Measurements from ENCODE around the gene MOCOS.

The MOCOS gene

DNA sequence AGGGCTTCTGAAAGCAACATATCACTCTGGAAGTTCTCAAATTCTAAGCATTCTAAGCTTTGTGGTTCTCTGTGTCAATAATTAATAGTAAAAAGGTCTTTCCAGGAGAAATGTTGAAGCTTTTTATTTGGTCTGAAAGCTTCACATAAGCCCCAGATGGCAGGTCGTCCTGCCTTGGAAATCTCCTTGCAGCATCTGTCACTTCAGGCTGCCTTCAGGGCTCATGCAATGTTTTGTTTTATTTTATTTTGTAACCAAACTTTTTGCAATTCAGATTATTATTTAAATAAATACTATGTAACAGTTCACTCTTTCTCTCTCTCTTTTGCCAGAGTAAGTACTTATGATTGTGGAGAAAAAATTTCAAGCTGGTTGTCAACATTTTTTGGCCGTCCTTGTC, 63.5 kb downstream of the MOCOS start:
- FAIRE-seq (no peak), DNase-seq (ENCODE audit: insufficient read length, low spot score) (no peak)
- TF ChIP-seq, protein P1, sequence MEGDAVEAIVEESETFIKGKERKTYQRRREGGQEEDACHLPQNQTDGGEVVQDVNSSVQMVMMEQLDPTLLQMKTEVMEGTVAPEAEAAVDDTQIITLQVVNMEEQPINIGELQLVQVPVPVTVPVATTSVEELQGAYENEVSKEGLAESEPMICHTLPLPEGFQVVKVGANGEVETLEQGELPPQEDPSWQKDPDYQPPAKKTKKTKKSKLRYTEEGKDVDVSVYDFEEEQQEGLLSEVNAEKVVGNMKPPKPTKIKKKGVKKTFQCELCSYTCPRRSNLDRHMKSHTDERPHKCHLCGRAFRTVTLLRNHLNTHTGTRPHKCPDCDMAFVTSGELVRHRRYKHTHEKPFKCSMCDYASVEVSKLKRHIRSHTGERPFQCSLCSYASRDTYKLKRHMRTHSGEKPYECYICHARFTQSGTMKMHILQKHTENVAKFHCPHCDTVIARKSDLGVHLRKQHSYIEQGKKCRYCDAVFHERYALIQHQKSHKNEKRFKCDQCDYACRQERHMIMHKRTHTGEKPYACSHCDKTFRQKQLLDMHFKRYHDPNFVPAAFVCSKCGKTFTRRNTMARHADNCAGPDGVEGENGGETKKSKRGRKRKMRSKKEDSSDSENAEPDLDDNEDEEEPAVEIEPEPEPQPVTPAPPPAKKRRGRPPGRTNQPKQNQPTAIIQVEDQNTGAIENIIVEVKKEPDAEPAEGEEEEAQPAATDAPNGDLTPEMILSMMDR (IDR thresholded peaks at IDR 0.05; ENCODE audit: insufficient read depth, missing control alignments) = no peak

DNA sequence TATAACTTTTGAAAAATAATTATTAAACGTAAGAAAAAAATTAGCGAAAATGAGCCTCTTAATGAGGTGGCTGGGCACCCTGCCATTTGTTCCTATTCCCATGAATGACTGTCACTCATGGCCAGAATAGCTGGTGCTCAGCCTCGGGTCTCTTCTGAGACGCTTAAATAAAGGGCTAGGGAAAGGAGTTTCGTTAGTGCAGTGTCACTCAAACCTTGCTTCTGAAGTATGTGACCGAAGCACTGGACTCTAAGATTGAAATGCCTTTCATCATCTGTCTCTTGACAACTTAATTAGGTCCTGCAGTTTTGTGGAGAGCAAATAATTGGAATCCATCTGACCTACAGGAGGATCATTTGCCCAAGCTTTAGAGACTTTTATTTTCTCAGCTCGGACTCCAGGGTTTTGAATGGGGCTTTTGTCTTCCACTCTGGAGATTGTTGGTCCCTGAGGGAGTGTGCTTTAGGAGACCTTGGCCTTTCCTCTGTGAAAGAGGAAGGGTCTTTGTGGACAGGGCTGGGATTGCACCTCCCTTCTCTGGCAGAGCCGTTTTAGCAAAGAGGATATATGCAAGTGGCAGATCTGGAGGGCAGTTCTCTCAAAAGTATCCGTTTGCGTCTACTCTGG, 67.9 kb downstream of the MOCOS start:
- FAIRE-seq = no peak
- TF ChIP-seq, protein P1 (IDR thresholded peaks at IDR 0.05; ENCODE audit: insufficient read depth, missing control alignments) = no peak

DNA sequence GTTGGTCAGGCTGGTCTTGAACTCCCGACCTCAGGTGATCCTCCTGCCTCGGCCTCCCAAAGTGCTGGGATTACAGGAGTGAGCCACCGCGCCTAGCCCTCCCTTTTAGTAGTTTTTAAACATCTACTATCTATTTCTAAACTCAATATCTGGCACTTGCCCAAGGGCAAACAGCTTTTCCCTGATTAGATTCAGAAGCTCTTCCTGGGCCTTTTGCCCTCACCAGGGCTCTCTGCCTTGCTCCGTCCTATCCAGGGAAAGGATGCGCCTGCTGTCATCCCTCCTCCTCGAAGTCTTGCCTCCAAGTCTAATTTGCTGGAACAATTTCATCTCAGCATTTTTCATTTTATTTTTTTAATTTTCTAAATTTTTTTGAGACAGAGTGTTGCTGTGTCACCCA, 68.8 kb downstream of the MOCOS start:
- FAIRE-seq (no peak), DNase-seq (ENCODE audit: insufficient read length, low spot score) (no peak)
- TF ChIP-seq, protein P1 (IDR thresholded peaks at IDR 0.05; ENCODE audit: insufficient read depth, missing control alignments) = no peak

More for the DNA sequence above, 67.9 kb downstream of the MOCOS start:
- DNase-seq (ENCODE audit: insufficient read length, low spot score) = no peak

DNA sequence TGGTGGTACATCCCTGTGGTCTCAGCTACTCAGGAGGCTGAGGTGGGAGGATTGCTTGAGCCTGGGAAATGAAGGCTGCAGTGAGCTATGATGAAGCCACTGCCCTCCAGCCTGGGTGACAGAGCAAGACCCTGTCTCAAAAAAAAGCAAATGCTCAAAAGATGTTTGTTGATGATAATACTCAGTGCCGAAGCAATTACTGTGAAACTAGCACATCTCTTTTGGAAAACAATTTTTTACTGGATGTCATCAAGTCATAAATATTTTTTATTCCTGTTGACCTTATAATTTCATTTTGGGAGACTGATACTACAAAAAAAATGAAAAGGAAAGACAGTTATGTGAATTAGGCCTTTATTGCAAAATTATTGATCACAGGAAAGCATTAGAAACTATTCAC, 75.7 kb downstream of the MOCOS start:
- FAIRE-seq = no peak
- DNase-seq (ENCODE audit: insufficient read length, low spot score) = no peak
- TF ChIP-seq, protein P1 (IDR thresholded peaks at IDR 0.05; ENCODE audit: insufficient read depth, missing control alignments) = no peak

DNA sequence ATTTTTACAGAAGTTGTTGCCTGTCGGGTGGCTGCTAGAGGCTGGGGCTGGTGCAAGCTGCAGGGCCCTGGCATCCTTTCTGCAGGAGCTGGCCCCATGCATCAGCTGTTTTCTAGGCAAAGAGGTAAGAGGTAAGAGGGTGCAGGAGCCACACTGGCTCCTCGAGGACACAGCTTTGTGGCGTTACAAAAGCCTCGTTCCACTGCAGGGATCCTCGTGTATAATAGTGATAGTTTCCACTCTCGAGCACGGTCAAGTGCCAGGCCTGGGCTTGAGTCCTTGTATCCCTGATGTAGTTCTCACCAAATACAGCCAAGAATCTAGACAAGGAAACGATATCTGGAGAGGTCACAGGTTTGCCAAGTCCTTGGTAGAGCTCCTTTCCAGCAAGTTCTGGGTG, 77.0 kb downstream of the MOCOS start:
- FAIRE-seq = no peak
- TF ChIP-seq, protein P1 (IDR thresholded peaks at IDR 0.05; ENCODE audit: insufficient read depth, missing control alignments) = no peak
- DNase-seq (ENCODE audit: insufficient read length, low spot score) = no peak

DNA sequence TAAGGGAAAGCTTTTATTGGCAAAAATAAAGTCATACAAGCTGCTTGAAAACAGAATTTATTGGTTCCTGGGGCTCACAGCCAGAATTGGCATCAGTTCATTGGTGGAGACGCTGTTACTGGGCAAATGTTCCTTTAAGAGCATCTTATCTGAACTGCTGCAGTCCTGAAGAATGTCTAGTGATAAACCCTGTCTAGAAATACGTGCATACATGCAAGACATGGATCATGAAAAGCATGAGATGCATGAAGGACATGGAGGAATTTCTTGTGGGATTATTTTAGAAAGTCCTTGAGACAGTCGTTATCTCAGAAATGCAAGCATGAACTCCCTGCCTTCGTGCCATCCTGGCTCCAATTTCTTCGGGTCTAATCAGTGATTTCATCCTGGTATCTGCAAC, 77.7 kb downstream of the MOCOS start:
- TF ChIP-seq, protein P1 (IDR thresholded peaks at IDR 0.05; ENCODE audit: insufficient read depth, missing control alignments) = no peak

DNA sequence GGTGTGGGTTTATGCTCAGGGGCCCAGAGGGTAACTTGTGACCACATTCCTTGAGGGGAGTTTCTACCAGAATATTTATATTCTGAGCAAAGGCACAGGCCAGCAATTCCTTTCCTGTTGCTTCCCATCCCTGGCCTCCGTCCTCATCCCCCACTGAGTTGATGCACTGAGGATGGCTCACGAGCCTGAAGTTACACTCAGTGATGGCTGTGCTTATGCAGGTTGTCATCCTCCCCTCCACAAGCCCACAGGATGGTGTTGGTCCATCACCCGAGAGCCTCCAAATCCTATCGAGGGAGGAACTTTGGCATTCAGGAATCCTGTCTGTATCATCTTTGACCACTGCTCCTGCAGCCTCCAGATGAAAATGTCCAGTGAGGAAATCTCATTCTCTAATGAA, 81.9 kb downstream of the MOCOS start:
- DNase-seq (ENCODE audit: insufficient read length, low spot score) (no peak), FAIRE-seq (no peak)
- TF ChIP-seq, protein P1 (IDR thresholded peaks at IDR 0.05; ENCODE audit: insufficient read depth, missing control alignments) = no peak

More for the DNA sequence above, 77.7 kb downstream of the MOCOS start:
- FAIRE-seq (no peak), DNase-seq (ENCODE audit: insufficient read length, low spot score) (no peak)
